Renal pelvis (tissue), 4 donors: ENCODE data around the gene BAG1. TPM values are rescaled to one million over a fixed set of nuclear protein-coding genes. Genes with fewer than 3 reads are reported as not detected.

Experiments used
- DNase-seq: peaks from one replicate; pipeline ENCODE4 v3.0.0-alpha.2; 2013
- polyA plus RNA-seq, 3 donors: library from polyadenylated mRNA; unstranded; fragments of 120-200 nt; gene quantifications; one replicate each; pipeline ENCODE4 v1.2.1, GENCODE V29; 2013; ENCODE audit not compliant: insufficient read length in 3 of 3

BAG1 gene
- polyA plus RNA-seq, 3 donors = 74.8 to 80.3 (median 77.6) TPM

GRCh38 chr9:33249087-33249658, 15.3 kb downstream of the BAG1 start:
- no peak for DNase-seq

- no peak for DNase-seq
These were observed 15.9 kb downstream of the BAG1 start for GRCh38 chr9:33248606-33249005.

- DNase-seq = no peak
These were observed 18.1 kb downstream of the BAG1 start for GRCh38 chr9:33246269-33246860.

- no peak for DNase-seq
These were observed 19.2 kb downstream of the BAG1 start for GRCh38 chr9:33245341-33245740.

- no peak for DNase-seq
These were observed 20.2 kb downstream of the BAG1 start for GRCh38 chr9:33244137-33244784.

GRCh38 chr9:33242609-33243134, 21.8 kb downstream of the BAG1 start:
- DNase-seq = no peak

- DNase-seq = no peak
These were observed 23.2 kb downstream of the BAG1 start for GRCh38 chr9:33241298-33241697.

- no peak for DNase-seq
These were observed 24.6 kb downstream of the BAG1 start, which contains the start of gene SPINK4 for GRCh38 chr9:33239921-33240320. SPINK4 (plus strand) TSS chr9:33240167; CDS start chr9:33240209, 42 bp downstream.

- no peak for DNase-seq
These were observed 27.9 kb downstream of the BAG1 start for GRCh38 chr9:33236571-33236970.

GRCh38 chr9:33234511-33235467, 29.7 kb downstream of the BAG1 start:
- no peak for DNase-seq

GRCh38 chr9:33233626-33234342, 30.7 kb downstream of the BAG1 start:
- DNase-seq = no peak

GRCh38 chr9:33232815-33233214, 31.7 kb downstream of the BAG1 start:
- no peak for DNase-seq

- DNase-seq = no peak
These were observed 32.9 kb downstream of the BAG1 start for GRCh38 chr9:33231623-33231942.

- no peak for DNase-seq
These were observed 33.5 kb downstream of the BAG1 start for GRCh38 chr9:33230756-33231622.

- no peak for DNase-seq
These were observed 35.0 kb downstream of the BAG1 start for GRCh38 chr9:33229359-33230114.

GRCh38 chr9:33228606-33229005, 35.9 kb downstream of the BAG1 start:
- no peak for DNase-seq

- DNase-seq = no peak
These were observed 36.8 kb downstream of the BAG1 start for GRCh38 chr9:33227741-33228140.

GRCh38 chr9:33227008-33227398, 37.5 kb downstream of the BAG1 start:
- DNase-seq = no peak

- peak; percentile 72 for DNase-seq
These were observed 39.0 kb downstream of the BAG1 start for GRCh38 chr9:33225319-33226147.
